SK-N-SH (cell line): ENCODE data around the gene HDGF. TPM values are rescaled to one million over a fixed set of nuclear protein-coding genes. Genes with fewer than 3 reads are reported as not detected.

Experiments used
- CTCF ChIA-PET: fragments of 300-600, 350-600 bp; formaldehyde crosslinking; extraction: SDS; loops from one replicate; lab custom pipeline; 2021; lab: Yijun Ruan, JAX
- POLR2A ChIA-PET: fragments of 350-600 bp; sonication (Branson Sonifier 250); formaldehyde crosslinking; extraction: SDS; loops from one replicate; lab custom pipeline; 2020; ENCODE audit warnings: antibody characterized with exemption, inconsistent platforms; lab: Yijun Ruan, JAX
- DNase-seq: peaks from one replicate; pipeline ENCODE4 v3.0.0; 2012
- H2AFZ ChIP-seq: fragments of 200-600 bp; sonication (generic); 2 replicates; pipeline ENCODE4 v1.8.1; 2016; ENCODE audit warnings: antibody characterized with exemption, mild to moderate bottlenecking, low read depth
- H3F3A ChIP-seq: fragments of 200-600 bp; sonication (generic); replicated peaks from 2 replicates; pipeline ENCODE3; 2016; ENCODE audit warnings: antibody characterized with exemption, mild to moderate bottlenecking; ENCODE audit not compliant: insufficient read depth
- H3K27ac ChIP-seq, 2 experiments: fragments of 200-500 bp in 1 of 2; fragments of 200-600 bp in 1 of 2; sonication (Bioruptor generic) in 1 of 2; sonication (generic), shearing (Covaris generic) in 1 of 2; 2 replicates each; pipeline versions ENCODE4 v1.5.1 to v1.6.1; 2014 to 2016; ENCODE audit warnings: low read depth in 2 of 2, inconsistent platforms in 1 of 2, low read length in 1 of 2, mild to moderate bottlenecking in 1 of 2, mixed read lengths in 1 of 2
- H3K27me3 ChIP-seq: fragments of 200-600 bp; sonication (generic), shearing (Covaris generic); 2 replicates; pipeline ENCODE4 v1.6.1; 2016; ENCODE audit warnings: mixed run types; ENCODE audit not compliant: insufficient read depth
- H3K36me3 ChIP-seq, 2 experiments: fragments of 200-500 bp in 1 of 2; fragments of 200-600 bp in 1 of 2; sonication (Bioruptor generic) in 1 of 2; sonication (generic) in 1 of 2; replicated peaks in 1 of 2; 2 replicates each; pipeline versions ENCODE3 to v1.5.1; 2014 to 2016; ENCODE audit warnings: low read length in 1 of 2, mild to moderate bottlenecking in 1 of 2; ENCODE audit not compliant: insufficient read depth in 2 of 2, control insufficient read depth in 1 of 2
- H3K4me1 ChIP-seq, 2 experiments: fragments of 200-500 bp in 1 of 2; fragments of 200-600 bp in 1 of 2; sonication (Bioruptor generic) in 1 of 2; sonication (generic), shearing (Covaris generic) in 1 of 2; 2 replicates each; pipeline versions ENCODE4 v1.5.1 to v1.6.1; 2014 to 2016; ENCODE audit warnings: low read depth in 1 of 2, low read length in 1 of 2, mixed run types in 1 of 2; ENCODE audit not compliant: insufficient read depth in 2 of 2, control insufficient read depth in 1 of 2
- H3K4me2 ChIP-seq: fragments of 200-600 bp; sonication (generic), shearing (Covaris generic); 2 replicates; pipeline ENCODE4 v1.6.1; 2017; ENCODE audit warnings: mixed run types
- H3K4me3 ChIP-seq, 2 experiments: fragments of 200-500 bp in 1 of 2; fragments of 200-600 bp in 1 of 2; sonication (Bioruptor generic) in 1 of 2; sonication (generic), shearing (Covaris generic) in 1 of 2; 2 replicates each; pipeline versions ENCODE4 v1.5.1 to v1.8.1; 2014 to 2016; ENCODE audit warnings: low read depth in 2 of 2, inconsistent platforms in 1 of 2, low read length in 1 of 2, mild to moderate bottlenecking in 1 of 2, mixed read lengths in 1 of 2, moderate library complexity in 1 of 2
- H3K79me2 ChIP-seq: fragments of 200-600 bp; sonication (generic); 2 replicates; pipeline ENCODE4 v1.8.1; 2017; ENCODE audit warnings: mild to moderate bottlenecking; ENCODE audit not compliant: insufficient read depth
- H3K9ac ChIP-seq: fragments of 200-600 bp; sonication (generic); 2 replicates; pipeline ENCODE4 v1.6.1; 2017; ENCODE audit warnings: mixed run types
- H3K9me2 ChIP-seq: fragments of 200-600 bp; sonication (generic); 2 replicates; pipeline ENCODE4 v1.6.1; 2017; ENCODE audit warnings: mixed run types
- H3K9me3 ChIP-seq: fragments of 200-600 bp; sonication (generic); 2 replicates; pipeline ENCODE4 v1.6.1; 2017; ENCODE audit warnings: mixed run types, mild to moderate bottlenecking, moderate library complexity
- H4K20me1 ChIP-seq: fragments of 200-600 bp; sonication (generic); 2 replicates; pipeline ENCODE4 v1.6.1; 2017; ENCODE audit warnings: mild to moderate bottlenecking, mixed run types; ENCODE audit not compliant: insufficient read depth
- CHD2 ChIP-seq: fragments of 150-350 bp; IDR thresholded peaks from 2 replicates; pipeline ENCODE4 v1.6.1; 2018; ENCODE audit warnings: low read length; ENCODE audit not compliant: partially characterized antibody
- CTCF ChIP-seq: fragments of 200-600 bp; sonication (generic); IDR thresholded peaks from 2 replicates; pipeline ENCODE4 v1.6.1; 2017; ENCODE audit warnings: antibody characterized with exemption, mild to moderate bottlenecking, moderate library complexity
- ELF1 ChIP-seq: IDR thresholded peaks from 2 replicates; pipeline ENCODE4 v1.4.0; 2012
- EP300 ChIP-seq, 2 experiments: IDR thresholded peaks; 2 replicates each; pipeline versions ENCODE4 v1.4.0 to v1.6.1; 2012; ENCODE audit warnings: borderline replicate concordance in 1 of 2, low read depth in 1 of 2, low read length in 1 of 2
- EZH2phosphoT487 ChIP-seq: fragments of 200-600 bp; sonication (generic); IDR thresholded peaks from 2 replicates; pipeline ENCODE4 v1.6.1; 2017; ENCODE audit warnings: low read depth, mixed run types, mild to moderate bottlenecking, antibody characterized with exemption, moderate library complexity, borderline replicate concordance
- FOXJ3 ChIP-seq: sonication (generic); formaldehyde crosslinking; IDR thresholded peaks from 2 replicates; pipeline ENCODE4 v1.5.1; 2020; ENCODE audit warnings: mild to moderate bottlenecking, missing genetic modification reagents
- FOXM1 ChIP-seq: IDR thresholded peaks from 2 replicates; pipeline ENCODE4 v1.4.0; 2012; ENCODE audit warnings: low read depth, mild to moderate bottlenecking
- GABPA ChIP-seq: IDR thresholded peaks from 2 replicates; pipeline ENCODE4 v1.4.0; 2012; ENCODE audit warnings: low read depth, mild to moderate bottlenecking
- GATA2 ChIP-seq: sonication (generic); formaldehyde crosslinking; IDR thresholded peaks from 2 replicates; pipeline ENCODE4 v1.5.0; 2020; ENCODE audit warnings: mild to moderate bottlenecking, missing genetic modification reagents
- JUND ChIP-seq: IDR thresholded peaks from 2 replicates; pipeline ENCODE4 v1.4.0; 2012
- MAX ChIP-seq: IDR thresholded peaks from 2 replicates; pipeline ENCODE4 v1.4.0; 2012; ENCODE audit warnings: low read depth
- MXI1 ChIP-seq: IDR thresholded peaks from 2 replicates; pipeline ENCODE4 v1.6.1; 2012; ENCODE audit warnings: mild to moderate bottlenecking, low read depth, low read length, improper control_type of control experiment
- NFIC ChIP-seq: IDR thresholded peaks from 2 replicates; pipeline ENCODE4 v1.4.0; 2012; ENCODE audit warnings: borderline replicate concordance
- NRF1 ChIP-seq: IDR thresholded peaks from 2 replicates; pipeline ENCODE4 v1.6.1; 2012; ENCODE audit warnings: low read depth, mild to moderate bottlenecking, low read length
- RCOR1 ChIP-seq: fragments of 150-350 bp; IDR thresholded peaks from 2 replicates; pipeline ENCODE4 v1.6.1; 2017; ENCODE audit warnings: antibody characterized with exemption, low read length
- RFX5 ChIP-seq: IDR thresholded peaks from 2 replicates; pipeline ENCODE4 v1.6.1; 2012; ENCODE audit warnings: mild to moderate bottlenecking, improper control_type of control experiment, low read length
- RXRA ChIP-seq: IDR thresholded peaks from 2 replicates; pipeline ENCODE4 v1.4.0; 2012; ENCODE audit warnings: low read depth, mild to moderate bottlenecking, borderline replicate concordance
- TAF1 ChIP-seq: IDR thresholded peaks from 2 replicates; pipeline ENCODE4 v1.6.1; 2012; ENCODE audit warnings: low read depth, mild to moderate bottlenecking, low read length, moderate library complexity, borderline replicate concordance
- TCF12 ChIP-seq: IDR thresholded peaks from 2 replicates; pipeline ENCODE4 v1.4.0; 2012
- YY1 ChIP-seq: IDR thresholded peaks from 2 replicates; pipeline ENCODE4 v1.4.0; 2012; ENCODE audit warnings: low read depth, mild to moderate bottlenecking
- WGBS: methylation state at CpG from one replicate; pipeline ENCODE4 v1.1.6; 2017; ENCODE audit warnings: low lambda C conversion rate; 5-methylcytosine and 5-hydroxymethylcytosine counted together
- polyA plus RNA-seq, 3 experiments: library from polyadenylated mRNA; depleted of rRNA; stranded (reverse); fragments of >200 nt; gene quantifications; 2 replicates each; pipeline ENCODE4 v1.2.3, GENCODE V29; 2012
- TF ChIP-seq, protein P1 (sequence below): IDR thresholded peaks from 2 replicates; pipeline ENCODE4 v1.4.0; 2012; ENCODE audit warnings: low read depth, borderline replicate concordance
- TF ChIP-seq, protein P2 (sequence below): fragments of 150-350 bp; IDR thresholded peaks from 2 replicates; pipeline ENCODE4 v1.6.1; 2016; ENCODE audit warnings: mild to moderate bottlenecking, low read depth, low read length
- TF ChIP-seq, protein P3 (sequence below): IDR thresholded peaks from 2 replicates; pipeline ENCODE4; 2012
- TF ChIP-seq, protein P4 (sequence below): IDR thresholded peaks from 2 replicates; pipeline ENCODE4 v1.6.1; 2012; ENCODE audit warnings: mild to moderate bottlenecking, low read depth, low read length, moderate library complexity

The HDGF gene
- polyA plus RNA-seq, 1 of the 3 experiments (the other 2 are of a cell fraction) = 152 TPM

- peak within 1 kb of the TSS; percentile 85 for H2AFZ ChIP-seq
- peak within 1 kb of the TSS; percentile 89 for H3K4me2 ChIP-seq
- CTCF ChIA-PET = interaction anchor here (0.7 to 9.5 kb wide), 16 partner anchors 15 to 409 kb away, joined by 3 to 64 read pairs (median 4); partner anchors contain the start of genes HDGF, INSRR, METTL25B and MRPL24
- H3K4me1 ChIP-seq = peaks cover 23 to 26% of the 10 kb centered on the region in 2 experiments; a peak in 3 of 4 replicates
- H3K27ac ChIP-seq = peak within 1 kb of the TSS; percentile 77 to 90
- under 1% methylated on average over 31 of the region's 50 CpGs for WGBS
- H3K79me2 ChIP-seq = peaks cover 61% of the 10 kb centered on the region
- peak within 1 kb of the TSS; percentile 72 to 86 for H3K4me3 ChIP-seq
- peaks cover 18 to 19% of the 10 kb centered on the region in 2 experiments for H3K36me3 ChIP-seq
- no peaks in the 10 kb centered on the region for H3K27me3 ChIP-seq
- H3F3A ChIP-seq = no peaks in the 10 kb centered on the region
- POLR2A ChIA-PET = interaction anchor here (0.7 to 3.9 kb wide), 10 partner anchors 10 to 93 kb away, joined by 3 to 27 read pairs (median 4); partner anchors contain the start of genes HDGF, ISG20L2, METTL25B and MRPL24
- H3K9me3 ChIP-seq = no peaks in the 10 kb centered on the region
- peak; percentile 87 for DNase-seq
- H4K20me1 ChIP-seq = peaks cover 13% of the 10 kb centered on the region; the same call in 1 of the 2 replicates
- peak within 1 kb of the TSS; percentile 95 for H3K9ac ChIP-seq
- H3K9me2 ChIP-seq = no peaks in the 10 kb centered on the region
- TF ChIP-seq MAX = peak; percentile 71
- TF ChIP-seq, protein P1, sequence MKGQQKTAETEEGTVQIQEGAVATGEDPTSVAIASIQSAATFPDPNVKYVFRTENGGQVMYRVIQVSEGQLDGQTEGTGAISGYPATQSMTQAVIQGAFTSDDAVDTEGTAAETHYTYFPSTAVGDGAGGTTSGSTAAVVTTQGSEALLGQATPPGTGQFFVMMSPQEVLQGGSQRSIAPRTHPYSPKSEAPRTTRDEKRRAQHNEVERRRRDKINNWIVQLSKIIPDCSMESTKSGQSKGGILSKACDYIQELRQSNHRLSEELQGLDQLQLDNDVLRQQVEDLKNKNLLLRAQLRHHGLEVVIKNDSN = no peak
- TF ChIP-seq, protein P2, sequence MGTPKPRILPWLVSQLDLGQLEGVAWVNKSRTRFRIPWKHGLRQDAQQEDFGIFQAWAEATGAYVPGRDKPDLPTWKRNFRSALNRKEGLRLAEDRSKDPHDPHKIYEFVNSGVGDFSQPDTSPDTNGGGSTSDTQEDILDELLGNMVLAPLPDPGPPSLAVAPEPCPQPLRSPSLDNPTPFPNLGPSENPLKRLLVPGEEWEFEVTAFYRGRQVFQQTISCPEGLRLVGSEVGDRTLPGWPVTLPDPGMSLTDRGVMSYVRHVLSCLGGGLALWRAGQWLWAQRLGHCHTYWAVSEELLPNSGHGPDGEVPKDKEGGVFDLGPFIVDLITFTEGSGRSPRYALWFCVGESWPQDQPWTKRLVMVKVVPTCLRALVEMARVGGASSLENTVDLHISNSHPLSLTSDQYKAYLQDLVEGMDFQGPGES = no peak
- peak; percentile 10 to 20; a peak in 2 of 4 replicates for TF ChIP-seq EP300 (IDR thresholded peaks at IDR 0.05; ENCODE audit: borderline replicate concordance in 1 of 2, low read depth in 1 of 2, low read length in 1 of 2)
- TF ChIP-seq CHD2 = peak; percentile 95
- peak; percentile 74 for TF ChIP-seq TAF1
- TF ChIP-seq MXI1 = 0 out of 2 replicates have a peak, but pooled peaks have one; percentile 9
- TF ChIP-seq RXRA = no peak
- peak; percentile 86 for TF ChIP-seq GABPA
- TF ChIP-seq RCOR1 = no peak
- no peak for TF ChIP-seq JUND
- TF ChIP-seq, protein P3, sequence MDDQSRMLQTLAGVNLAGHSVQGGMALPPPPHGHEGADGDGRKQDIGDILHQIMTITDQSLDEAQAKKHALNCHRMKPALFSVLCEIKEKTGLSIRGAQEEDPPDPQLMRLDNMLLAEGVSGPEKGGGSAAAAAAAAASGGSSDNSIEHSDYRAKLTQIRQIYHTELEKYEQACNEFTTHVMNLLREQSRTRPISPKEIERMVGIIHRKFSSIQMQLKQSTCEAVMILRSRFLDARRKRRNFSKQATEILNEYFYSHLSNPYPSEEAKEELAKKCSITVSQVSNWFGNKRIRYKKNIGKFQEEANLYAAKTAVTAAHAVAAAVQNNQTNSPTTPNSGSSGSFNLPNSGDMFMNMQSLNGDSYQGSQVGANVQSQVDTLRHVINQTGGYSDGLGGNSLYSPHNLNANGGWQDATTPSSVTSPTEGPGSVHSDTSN = peak; percentile 64
- peak; percentile 68 for TF ChIP-seq GATA2
- TF ChIP-seq ELF1 = peak; percentile 85
- TF ChIP-seq, protein P4, sequence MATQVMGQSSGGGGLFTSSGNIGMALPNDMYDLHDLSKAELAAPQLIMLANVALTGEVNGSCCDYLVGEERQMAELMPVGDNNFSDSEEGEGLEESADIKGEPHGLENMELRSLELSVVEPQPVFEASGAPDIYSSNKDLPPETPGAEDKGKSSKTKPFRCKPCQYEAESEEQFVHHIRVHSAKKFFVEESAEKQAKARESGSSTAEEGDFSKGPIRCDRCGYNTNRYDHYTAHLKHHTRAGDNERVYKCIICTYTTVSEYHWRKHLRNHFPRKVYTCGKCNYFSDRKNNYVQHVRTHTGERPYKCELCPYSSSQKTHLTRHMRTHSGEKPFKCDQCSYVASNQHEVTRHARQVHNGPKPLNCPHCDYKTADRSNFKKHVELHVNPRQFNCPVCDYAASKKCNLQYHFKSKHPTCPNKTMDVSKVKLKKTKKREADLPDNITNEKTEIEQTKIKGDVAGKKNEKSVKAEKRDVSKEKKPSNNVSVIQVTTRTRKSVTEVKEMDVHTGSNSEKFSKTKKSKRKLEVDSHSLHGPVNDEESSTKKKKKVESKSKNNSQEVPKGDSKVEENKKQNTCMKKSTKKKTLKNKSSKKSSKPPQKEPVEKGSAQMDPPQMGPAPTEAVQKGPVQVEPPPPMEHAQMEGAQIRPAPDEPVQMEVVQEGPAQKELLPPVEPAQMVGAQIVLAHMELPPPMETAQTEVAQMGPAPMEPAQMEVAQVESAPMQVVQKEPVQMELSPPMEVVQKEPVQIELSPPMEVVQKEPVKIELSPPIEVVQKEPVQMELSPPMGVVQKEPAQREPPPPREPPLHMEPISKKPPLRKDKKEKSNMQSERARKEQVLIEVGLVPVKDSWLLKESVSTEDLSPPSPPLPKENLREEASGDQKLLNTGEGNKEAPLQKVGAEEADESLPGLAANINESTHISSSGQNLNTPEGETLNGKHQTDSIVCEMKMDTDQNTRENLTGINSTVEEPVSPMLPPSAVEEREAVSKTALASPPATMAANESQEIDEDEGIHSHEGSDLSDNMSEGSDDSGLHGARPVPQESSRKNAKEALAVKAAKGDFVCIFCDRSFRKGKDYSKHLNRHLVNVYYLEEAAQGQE = no peak
- no peak for TF ChIP-seq FOXM1
- peak; percentile 79; the same call in 1 of the 2 replicates for TF ChIP-seq RFX5
- TF ChIP-seq NFIC = peak; percentile 24; the same call in 1 of the 2 replicates
- TF ChIP-seq YY1 = peak; percentile 95
- 0 out of 2 replicates have a peak, but pooled peaks have one; percentile 7 for TF ChIP-seq CTCF
- no peak for TF ChIP-seq FOXJ3 (CRISPR knock-in tag)
- TF ChIP-seq NRF1 = peak; percentile 18; the same call in 1 of the 2 replicates
- TF ChIP-seq EZH2phosphoT487 = no peak
- TF ChIP-seq TCF12 = peak; percentile 40; the same call in 1 of the 2 replicates
Observed at GRCh38 chr1:156767101-156767878, 15.8 kb upstream of the HDGF start, which contains the start of gene PRCC. PRCC (plus strand) TSS chr1:156767535; CDS start chr1:156767772, 237 bp downstream.
